GM19035 (cell line): ENCODE data around the gene DDI2.
"Not testable (repeated sequence)": the region's sequence is repeated elsewhere in the genome, so short reads cannot be mapped to it uniquely, and the experiment has no call there.

Experiments used
- ATAC-seq: cut with Tn5 transposase; IDR thresholded peaks from one replicate; pipeline ENCODE4 v1.9.1; 2021; ENCODE audit not compliant: unreplicated experiment

DDI2 gene

DNA sequence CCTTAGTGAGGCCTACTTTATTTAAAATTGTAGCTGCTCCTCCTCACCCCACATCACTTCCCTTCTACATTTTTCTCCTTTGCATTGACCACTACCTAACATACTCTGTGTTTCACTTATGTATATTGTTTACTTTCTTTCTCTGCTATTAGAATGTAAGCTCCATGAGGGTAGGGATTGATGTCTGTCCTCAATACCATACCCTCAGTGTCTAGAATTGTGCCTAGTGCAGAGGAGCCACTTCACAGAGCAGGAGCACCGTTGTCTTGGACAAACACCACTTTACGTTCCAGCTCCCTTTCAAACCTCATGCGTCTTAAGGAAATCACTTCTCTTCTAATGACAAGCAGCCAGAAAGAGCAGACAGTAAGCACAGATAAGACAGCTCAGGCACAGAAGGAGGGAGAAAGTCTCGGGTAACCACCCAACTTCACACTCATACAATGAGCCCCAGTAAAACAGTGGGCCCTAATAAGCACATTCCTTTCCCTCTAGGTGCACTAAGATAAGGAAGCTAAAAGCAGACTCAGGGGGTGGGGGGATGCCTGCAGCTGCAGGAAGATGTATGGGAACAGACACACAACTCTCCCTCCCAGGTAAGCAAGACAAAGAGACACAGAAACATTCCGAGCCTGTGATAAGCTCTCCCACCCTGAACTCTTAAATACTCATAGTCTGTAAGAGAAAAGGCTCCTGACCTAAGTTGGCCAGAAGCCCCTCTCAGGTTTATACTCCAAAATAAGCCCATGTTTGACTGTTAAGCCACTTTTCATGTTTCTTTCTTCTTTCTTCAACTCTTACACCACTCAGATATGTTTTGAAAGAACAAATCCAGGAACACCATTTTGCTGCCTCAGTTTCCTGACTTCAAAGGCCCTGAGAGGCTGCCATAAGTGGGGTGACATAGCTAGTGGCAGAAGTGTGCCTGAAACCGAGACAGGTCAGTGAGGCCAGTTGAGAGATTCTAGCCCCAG is 59.7 kb downstream of the DDI2 start:
- ATAC-seq = no peak

- no peak for ATAC-seq
Measured at GRCh38 chr1:15678578-15678977, 61.3 kb downstream of the DDI2 start.

- no peak for ATAC-seq
Measured at GRCh38 chr1:15680131-15680530, 62.9 kb downstream of the DDI2 start.

GRCh38 chr1:15680561-15681348 is 63.5 kb downstream of the DDI2 start:
- no peak for ATAC-seq

GRCh38 chr1:15681349-15682292 is 64.4 kb downstream of the DDI2 start:
- ATAC-seq = no peak

GRCh38 chr1:15682936-15683341 is 65.7 kb downstream of the DDI2 start:
- no peak for ATAC-seq

DNA sequence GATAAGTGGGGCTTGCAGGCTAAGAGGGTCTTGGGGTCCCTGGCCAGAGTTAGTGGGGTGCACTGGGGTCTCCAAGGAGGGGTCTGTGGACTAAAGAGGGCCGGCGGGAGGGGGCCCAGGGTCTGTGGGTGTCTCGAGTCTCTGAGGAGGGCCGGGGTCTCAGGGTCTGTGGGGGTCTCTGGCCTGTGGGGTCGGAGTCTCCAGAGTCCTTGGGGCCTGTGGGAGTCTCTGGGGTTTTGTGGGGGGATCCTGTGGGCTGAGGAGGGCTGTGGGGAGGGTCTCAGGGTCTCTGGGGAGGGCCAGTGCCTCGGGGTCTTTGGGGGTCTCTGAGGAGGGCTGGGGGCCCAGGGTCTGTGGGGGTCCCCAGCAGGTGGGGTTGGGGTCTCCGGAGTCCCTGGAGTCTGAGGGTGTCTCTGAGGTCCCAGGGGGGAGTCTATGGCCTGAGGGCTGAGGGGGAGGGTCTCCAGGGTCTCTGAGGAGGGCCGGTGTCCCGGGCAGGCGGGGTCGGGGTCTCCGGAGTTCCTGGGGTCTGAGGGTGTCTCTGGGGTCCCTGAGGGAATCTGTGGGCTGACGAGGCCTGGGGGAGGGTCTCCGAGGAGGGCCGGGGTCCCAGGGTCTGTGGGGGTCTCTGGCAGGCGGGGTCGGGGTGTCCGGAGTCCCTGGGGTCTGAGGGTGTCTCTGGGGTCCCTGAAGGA is 66.2 kb downstream of the DDI2 start:
- ATAC-seq = no peak

- no peak for ATAC-seq
Measured at GRCh38 chr1:15684042-15684461, 66.8 kb downstream of the DDI2 start, which contains the start of gene PLEKHM2. Gene PLEKHM2 (plus strand): TSS chr1:15684320. CDS start chr1:15684559, 239 bp downstream.

DNA sequence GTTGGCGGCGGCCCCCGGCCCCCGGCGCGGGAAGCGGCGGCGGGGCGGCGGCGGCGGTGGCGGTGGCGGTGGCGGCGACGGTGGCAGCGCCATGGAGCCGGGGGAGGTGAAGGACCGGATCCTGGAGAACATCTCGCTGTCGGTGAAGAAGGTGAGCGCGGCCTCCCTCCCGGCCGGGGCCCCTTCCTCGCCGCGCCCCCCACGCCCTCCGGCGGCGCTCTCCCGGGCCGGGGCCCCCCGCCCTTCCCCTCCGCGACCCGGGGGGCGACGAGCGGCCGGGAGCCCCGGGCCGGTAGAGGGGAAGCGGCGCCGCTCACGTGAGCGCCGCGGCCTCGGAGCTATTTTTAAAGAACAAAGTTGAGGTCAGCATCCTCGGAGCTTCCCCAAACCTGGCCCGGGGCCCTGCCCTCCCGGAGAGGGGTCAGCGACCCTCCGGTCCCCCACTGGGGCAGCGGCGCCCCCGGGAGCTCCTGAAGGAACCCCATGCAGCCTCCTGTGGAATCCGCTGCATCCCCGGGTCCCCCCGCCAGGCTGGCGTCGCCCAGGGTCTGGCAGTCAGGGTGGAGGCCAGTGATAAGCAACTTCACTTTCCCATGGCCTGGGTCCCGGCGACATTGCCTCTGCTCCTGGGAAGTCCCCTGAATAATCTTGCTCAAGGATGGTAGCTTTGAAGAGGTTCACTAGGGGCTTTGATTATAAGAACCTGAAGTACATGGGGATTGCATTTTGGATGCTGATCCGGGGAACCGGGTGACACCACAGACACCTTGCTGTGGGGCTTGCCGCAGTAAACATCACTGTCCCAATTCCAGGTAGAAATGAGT is 67.4 kb downstream of the DDI2 start:
- no peak for ATAC-seq

DNA sequence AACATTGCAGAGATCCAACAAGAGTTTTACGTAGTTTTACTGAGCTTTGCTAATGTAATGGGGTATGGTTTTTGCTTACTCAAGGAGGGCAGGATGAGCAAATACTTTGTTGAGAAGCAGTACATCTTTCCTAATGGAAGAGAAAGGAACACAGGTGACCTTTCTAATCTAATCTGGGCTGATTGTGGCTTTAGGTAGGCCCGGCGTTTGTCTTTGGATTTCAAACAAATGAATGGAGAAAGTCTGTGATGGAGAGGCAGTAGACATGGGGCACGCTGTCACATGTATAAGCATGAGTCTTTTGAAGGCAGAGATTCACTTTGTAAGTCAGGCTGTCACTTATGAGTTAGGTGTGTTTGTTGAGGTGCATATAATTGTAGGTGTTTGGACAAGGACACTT is 68.6 kb downstream of the DDI2 start:
- no peak for ATAC-seq

DNA sequence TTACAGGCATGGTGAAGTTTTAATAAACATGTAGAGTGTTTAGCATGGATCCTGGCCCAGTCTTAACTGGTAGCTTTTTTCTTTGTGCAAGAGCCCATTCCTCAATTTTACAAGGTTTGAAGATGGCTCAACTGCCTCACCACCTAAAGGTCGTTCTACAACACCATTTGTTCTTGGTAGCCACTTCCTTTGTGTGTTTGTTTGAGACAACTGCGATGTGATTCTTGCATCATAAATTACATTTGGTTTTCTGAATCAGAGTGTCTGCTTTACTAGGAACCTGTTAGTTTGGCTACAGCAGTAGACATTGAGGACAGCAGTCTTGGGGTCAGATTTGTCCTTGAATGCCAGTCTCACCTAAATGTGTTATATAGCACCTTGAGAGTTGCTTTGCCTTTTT is 70.2 kb downstream of the DDI2 start:
- ATAC-seq = no peak

DNA sequence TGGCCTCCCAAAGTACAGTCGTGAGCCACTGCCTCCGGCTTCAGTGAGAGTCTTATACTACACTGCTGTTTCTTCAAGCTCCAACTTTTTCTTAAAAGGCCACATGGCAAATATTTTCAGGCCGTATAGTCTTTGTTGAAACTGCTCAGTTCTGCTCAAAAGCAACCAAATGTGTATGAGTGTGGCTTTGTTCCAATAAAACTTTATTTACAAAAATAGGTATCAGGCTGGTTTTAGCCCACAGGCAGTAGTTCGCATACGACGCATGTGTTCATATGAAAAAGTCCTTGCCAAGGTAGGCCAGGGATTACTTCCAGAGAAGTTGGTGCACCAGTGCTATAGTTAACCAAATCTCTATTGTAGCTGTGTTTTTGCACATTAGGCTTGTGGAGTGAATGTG is 73.1 kb downstream of the DDI2 start:
- ATAC-seq = no peak

DNA sequence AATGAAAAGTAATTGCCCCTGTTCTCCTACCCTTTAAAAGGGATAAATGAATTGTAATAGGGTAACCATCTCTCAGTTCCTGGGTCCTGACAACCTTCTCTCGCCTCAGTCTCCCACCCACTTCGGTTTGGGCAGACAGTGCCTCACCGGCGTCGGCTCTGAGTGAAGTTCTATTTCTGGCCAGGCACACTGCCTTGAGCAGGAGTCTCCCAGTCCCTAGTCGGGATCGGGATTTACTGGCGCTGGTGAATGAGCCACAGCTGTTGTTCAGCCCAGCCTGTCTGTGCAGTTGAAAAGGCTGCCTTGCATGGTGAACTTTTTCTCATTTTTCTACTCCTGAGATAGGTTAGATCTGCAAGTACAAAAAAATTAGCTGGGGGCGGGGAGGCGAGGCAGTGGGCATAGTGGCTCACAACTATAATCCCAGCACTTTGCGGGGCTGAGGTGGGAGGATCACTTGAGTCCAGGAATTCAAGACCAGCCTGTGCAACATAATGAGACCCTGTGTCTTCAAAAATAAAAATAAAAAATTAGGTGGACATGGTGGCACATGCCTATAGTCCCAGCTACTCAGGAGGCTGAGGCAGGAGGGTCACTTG is 74.3 kb downstream of the DDI2 start:
- ATAC-seq = no peak

- no peak for ATAC-seq
Measured at GRCh38 chr1:15692121-15692682, 74.9 kb downstream of the DDI2 start.

- no peak for ATAC-seq
Measured at GRCh38 chr1:15693371-15693770, 76.1 kb downstream of the DDI2 start.

- ATAC-seq = peak; percentile 93
Measured at GRCh38 chr1:15696956-15697521, 79.8 kb downstream of the DDI2 start.

DNA sequence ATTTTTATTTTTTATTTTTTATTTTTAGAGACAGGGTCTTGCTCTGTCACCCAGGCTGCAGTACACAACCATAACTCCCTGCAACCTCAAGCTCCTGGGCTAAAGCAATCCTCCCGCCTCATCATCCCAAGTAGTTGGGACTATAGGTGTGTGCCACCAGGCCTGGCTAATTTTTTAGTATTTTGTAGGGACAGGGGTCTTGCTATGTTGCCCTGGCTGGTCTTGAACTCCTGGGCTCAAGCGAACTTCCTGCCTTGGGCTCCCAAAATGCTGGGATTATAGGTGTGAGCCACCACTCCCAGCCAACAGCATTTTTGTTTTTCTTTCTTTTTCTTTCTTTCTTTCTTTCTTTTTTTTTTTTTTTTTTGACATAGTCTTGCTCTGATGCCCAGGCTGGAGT is 80.9 kb downstream of the DDI2 start:
- no peak for ATAC-seq

DNA sequence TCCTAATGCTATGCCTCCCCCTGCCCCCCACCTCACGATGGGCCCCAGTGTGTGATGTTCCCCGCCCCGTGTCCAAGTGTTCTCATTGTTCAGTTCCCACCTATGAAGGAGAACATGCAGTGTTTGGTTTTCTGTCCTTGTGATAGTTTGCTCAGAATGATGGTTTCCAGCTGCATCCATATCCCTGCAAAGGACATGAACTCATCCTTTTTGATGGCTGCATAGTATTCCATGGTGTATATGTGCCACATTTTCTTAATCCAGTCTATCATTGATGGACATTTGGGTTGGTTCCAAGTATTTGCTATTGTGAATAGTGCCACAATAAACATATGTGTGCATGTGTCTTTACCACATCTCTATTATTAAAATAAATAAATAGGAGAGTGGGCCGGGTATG is 82.1 kb downstream of the DDI2 start:
- not testable (repeated sequence) for ATAC-seq
